Measurements from ENCODE around the gene PARD3B. TPM values are rescaled to one million over a fixed set of nuclear protein-coding genes. Genes with fewer than 3 reads are reported as not detected.

Gene PARD3B
- total RNA-seq, 1 donor from 2014 or later: 0.96 TPM

DNA sequence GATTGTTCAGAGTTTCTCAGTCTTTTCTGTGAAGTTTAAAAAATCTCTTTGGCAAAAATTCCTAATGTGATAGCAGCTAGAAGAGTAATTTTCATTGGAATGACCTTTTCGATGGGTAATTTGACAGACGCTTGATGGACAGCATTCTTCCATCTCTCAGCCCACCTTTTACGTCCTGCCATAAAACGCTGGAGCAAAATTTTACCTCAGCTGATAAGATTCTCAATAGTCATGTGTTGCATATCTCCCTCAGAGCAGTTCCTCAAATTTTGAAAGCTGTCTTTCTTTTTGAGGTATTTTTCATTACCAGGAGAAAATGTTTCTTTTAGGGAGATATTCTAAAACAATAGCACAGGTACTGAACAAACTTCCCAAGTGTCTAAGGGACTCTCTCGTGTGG, 441.4 kb downstream of the PARD3B start:
- intact Hi-C loops (cut with micrococcal nuclease): loop anchor here (1.0 kb wide), 1 partner anchor 13 kb away; no protein-coding TSS in a partner anchor

DNA sequence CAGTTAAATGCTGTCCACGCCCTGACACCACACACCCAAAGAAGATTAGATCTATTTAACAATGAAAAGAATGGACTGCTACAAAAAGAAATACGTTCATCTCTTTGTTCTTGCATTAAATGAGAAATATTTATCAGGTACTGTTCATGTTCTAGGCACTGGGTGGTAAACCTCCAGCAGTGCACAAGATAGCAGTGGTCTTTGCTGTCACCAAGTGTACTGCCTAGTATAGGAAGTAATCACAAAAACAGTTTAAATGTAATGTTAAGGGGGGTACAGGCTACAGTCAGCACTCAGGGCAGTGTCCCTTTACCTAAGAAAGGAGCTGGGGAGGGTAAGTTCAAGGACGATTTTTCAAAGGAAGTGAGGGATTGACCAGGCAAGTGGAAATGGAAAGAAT, 443.6 kb downstream of the PARD3B start:
- intact Hi-C loops (cut with micrococcal nuclease): no loop called here

DNA sequence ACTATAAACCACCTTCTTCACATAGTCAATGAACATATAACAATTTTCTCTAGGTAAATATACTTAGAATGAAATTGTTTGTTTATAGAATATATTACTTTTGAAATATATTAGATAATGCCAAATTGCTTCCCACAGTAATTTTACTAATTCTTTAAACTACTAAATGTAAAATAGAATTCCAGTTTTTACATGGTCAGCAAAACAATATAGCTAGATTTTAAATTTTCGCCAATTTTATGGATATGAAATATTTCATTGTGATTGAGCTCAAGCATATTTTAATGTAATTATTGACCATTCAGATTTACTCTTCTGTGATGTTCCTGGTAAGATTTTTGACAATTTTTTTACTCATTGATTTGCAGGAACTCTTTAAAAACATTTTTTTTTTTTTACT, 444.6 kb downstream of the PARD3B start:
- intact Hi-C loops (cut with micrococcal nuclease): no loop called here

DNA sequence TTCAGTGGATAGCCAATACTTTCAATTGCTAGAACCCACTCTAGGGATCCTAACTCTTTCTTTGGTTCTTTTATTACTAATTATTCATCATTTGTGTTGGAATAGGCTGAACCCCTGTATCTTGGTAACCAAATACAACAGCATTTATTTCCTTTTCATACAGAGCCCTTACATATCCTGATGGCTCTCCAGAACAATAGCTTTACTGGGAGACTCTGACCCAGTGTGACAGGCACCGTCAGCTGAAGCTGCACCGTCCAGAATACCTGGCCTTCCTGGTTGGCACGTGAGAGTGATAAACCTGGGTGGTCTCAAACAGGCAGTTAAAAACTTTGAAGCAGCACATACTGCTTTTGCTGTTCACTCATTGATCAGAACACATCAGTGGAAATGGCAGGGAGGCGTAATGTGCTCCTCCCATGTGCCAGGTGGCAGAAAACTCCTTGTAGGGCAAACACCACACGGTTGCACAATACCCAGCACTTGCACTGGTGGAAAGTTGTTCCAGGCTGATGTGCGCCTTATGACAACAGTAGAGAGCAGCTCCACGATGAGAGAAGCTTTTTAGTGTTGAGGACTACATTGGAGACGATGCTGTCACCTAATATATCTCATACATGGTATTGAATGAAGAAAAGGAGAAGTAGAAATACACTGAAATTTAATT, 456.2 kb downstream of the PARD3B start:
- intact Hi-C loops (cut with micrococcal nuclease): no loop called here

DNA sequence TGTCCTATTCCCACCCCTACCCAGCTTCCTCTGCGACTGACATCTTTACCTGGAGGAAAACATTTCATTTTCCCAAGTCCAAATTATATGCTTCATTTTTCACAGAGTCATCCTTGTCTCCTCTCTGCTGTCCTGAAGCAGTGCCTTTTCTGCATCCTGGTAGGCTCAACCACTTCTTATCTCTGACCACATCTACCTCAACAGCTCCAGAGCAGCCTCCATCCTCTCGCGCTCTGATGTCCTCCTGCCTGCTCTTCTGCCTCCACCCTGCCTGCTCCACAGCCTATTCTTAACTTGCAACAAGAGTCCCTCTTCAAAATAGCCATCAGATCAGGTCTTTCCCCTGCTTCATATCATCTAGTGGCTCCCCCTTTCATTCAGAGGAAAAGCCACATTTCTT, 457.1 kb downstream of the PARD3B start:
- intact Hi-C loops (cut with micrococcal nuclease): loop anchor here (2.0 kb wide), 1 partner anchor 20 kb away; no protein-coding TSS in a partner anchor

DNA sequence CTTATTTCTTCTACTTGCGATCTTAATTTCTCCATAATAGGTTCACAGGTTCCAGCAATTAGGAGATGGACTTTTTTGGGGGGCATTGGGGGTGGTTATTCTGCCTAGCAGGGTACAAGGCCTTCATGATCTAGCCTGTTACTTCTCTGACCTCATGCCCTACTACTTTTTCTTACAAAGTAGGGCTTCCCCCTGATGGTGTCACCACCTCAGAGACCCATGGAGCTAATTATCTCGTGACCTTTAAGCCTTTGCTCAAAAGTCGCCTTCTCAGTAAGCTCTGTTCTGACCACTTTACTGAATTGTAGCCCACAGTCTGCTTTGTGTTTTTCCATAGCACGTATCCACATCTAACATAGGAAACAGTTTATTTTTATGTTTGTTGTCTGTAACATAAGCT, 458.0 kb downstream of the PARD3B start:
- intact Hi-C loops (cut with micrococcal nuclease): loop anchor here (2.0 kb wide), 1 partner anchor 20 kb away; no protein-coding TSS in a partner anchor

DNA sequence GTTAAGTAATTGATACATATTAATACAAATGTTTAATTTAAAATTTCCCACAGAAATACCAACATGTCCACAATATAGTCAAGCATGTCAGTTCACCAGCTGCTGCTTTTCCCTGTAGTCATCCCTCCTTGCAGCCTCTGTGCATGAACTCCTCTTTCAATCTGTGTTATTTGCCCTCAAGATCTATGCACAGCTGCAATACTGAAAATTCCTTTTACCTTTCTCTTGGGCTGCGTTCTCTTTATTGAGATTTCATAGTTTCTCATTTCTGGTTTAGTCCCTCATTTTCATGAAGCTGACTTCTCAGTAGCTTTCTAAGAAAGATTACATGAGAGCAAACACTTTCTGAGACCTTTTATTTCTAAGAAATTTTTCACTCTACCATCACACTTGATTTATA, 464.9 kb downstream of the PARD3B start:
- intact Hi-C loops (cut with micrococcal nuclease): no loop called here

DNA sequence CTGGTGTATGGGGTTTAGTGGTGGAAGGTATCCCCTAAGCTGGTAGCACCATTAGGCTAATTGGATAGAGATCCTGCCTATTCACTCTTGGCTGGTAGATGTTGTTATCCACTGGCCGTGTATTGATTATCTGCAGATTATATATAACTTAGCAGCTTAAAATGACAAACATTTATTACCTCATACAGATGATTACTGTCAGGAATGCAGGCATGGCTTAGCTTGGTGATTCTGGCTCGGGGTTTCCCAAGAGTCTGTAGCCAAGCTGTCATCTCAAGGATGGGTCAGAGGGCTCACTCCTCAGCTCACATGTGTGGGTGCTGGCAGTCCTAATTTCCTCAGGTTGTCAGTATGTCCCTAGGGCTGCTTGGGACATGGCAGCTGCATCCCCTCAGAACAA, 465.8 kb downstream of the PARD3B start:
- intact Hi-C loops (cut with micrococcal nuclease): no loop called here

DNA sequence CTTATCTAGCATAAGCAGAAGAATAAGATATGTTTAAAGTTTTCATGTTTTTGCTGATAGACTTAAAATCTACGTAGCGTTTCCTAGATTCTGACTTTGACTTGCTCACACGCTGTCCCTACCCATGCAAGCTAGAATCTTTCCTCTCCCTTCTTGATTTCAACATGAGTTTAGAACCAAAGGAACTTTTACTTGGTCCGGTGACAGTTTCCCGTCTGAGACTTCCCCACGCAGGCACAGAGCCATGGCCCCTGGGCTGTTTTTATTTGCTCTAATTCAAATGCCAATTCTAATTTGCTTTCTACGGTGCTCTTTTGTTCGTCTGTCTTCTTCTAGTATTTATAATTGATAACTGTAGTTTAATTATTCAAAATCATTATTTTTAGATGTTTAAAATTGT, 467.7 kb downstream of the PARD3B start:
- intact Hi-C loops (cut with micrococcal nuclease): no loop called here

DNA sequence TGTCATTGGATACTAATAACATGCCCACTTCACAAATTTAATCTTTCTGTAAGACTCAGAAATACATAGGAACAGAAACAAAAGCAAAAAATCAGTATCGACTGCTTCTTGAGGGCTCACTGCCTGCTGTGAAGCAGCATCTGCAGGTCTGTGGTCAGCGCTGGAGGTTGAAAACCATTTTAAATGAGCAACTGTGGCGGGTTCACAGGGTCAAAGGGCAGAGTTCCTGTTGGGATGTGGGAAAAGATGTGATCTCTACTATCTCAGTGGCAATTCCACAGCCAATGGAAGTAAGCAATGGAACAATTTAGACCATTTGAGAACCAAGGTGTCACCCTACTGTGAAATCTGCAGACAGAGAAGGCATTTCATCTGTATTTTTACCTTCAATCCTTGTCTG, 468.3 kb downstream of the PARD3B start:
- intact Hi-C loops (cut with micrococcal nuclease): no loop called here

DNA sequence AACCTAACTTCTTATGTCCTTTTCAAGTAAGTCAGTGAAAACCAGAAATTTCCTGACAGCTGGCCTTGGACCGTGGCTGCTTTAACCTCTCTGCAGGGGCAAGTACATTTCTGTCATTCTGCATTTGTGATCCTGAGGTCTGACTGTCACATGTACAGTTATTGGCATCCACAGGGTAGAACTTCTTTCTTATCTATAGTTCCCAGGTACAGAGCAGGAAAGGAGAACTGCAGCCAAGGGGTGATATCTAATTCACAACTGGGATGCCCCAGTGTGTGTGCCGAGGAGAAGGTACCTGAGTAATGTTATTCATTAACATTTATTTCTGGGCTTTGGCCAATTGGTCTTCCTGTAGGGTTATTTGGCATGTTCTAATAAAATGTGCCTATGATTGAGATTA, 468.9 kb downstream of the PARD3B start:
- intact Hi-C loops (cut with micrococcal nuclease): no loop called here

DNA sequence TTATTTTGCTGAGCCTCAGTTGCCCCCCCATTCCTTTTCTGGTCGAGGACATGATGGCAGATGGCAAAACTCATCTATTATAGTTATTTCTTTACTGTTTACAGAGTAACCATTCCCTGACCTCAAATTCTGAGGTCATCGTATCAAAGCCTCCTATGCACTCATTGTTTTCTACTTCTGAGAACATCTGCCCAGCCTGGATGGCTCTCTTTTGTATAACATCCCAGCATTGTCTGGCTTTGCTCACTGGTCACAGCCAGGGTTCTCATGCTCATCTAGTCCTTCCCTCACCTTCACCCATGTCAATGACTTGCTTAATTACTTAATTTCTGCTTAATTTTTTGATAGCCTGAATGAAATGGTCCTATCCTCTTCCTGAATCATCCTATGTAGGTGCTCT, 472.1 kb downstream of the PARD3B start:
- intact Hi-C loops (cut with micrococcal nuclease): no loop called here

DNA sequence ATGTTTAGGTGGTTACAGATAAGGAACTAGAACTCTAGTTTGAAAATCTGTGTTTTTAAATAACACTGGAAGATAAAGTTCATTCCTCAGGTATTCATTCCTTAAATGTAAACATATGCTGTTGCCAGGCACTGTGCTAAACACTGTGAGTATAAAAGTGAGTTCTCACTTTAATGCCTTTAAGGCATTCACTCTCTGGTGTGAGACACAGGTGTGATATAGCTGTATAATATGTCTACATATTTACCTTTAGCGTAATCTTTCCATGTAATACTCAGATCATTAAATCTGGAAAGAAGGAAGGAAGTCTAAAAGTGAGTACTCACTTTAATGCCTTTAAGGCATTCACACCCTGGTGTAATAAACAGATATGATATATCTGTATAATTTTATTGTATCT, 472.6 kb downstream of the PARD3B start:
- intact Hi-C loops (cut with micrococcal nuclease): no loop called here

DNA sequence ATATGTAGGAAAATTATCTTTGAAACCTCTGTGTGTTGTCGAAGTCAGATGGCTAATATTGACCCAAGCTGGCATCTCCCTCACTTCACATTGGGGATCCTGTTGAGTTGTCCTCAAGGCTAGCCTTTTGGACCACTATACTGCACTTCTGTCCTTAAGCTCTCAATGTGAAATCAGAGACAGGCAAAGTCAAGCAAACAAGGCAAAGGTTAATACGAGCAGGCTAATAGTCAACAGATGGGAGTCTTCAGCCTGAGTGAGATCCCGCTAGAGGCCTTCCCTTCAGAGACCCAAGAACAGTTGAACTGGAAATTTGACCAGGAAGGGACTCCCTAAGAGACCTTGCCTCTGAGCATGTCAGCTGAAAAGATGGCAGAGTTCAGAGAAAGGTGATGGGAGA, 475.4 kb downstream of the PARD3B start:
- intact Hi-C loops (cut with micrococcal nuclease): no loop called here

DNA sequence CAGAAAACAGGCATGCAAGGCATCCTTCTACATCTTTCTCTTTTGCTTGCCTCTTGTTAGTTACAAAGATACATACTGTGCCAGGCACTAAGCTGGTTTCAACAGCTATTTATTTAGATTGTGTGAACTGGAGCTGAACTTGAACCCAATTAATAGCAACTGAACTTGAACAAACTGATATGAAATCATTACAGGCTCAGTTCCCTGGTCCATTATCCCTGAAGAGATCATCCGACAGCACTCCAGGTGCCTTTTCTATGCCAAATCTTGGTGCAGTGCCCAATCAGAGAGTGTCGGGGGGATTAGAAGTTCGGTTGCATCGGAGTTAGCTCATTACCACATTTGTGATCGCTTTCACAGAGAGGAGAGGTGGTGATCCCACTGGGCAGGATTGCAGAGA, 477.6 kb downstream of the PARD3B start:
- intact Hi-C loops (cut with micrococcal nuclease): no loop called here

DNA sequence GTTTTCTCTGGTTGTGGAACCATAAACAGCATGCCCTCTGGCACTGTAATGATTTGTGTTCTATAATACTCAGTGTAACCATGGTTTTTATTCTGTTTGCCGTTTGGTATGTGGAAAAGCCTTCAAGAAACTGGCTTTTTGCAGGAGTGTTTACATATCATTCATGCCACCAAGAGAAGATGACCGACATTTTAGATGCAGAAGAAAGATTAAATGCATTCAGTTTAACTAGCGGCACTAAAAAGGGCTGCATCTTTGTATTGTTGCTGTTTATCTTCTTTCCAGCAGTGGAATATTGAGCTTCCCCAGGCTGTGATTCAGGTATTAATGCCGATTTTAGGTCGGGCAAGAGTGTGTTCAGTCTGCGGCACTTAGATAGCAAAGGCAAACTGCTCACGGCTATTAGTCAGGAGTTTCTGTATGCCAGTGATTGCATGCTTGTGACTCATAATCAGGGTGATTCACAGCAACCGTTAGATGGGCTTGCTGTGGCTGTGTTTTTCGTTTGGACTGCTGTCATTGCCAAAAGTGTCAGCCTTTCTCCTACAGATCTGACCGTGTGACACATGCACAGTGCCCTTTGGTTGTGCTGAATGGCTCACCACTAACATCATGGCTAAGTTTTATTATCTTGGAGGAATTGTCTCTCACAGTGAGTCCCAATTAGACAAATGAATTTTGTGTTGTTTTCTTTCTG, 479.7 kb downstream of the PARD3B start:
- intact Hi-C loops (cut with micrococcal nuclease): no loop called here

DNA sequence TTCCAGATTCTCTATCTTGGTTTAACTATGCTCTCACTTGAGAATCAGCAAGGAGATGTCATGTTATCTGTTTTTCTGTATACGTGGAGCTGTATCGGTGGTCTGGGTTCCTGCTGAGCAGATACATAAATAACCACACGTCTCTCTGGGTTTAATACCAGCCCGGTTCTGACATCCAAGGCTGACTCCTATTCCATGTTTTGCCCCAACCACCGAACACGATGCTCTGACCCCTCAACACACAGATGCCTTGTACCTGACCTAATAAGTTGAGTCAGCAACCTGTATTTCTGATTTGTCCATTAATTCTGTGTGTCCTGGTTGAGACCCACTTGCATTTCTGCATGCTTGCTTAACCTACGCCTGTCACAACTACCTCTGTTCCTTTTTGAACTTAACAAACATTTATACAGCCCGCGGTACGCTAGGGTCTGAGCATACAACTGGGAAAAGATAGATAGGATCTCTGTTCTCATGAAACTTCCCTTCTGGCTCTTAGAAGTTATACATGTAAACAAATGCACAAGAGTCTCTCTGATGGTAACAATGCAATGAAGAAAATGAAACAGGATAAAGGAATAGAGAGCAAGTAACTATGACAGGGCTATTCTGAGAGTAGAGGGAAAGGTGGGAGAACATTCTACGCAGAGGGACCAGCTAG, 480.4 kb downstream of the PARD3B start:
- intact Hi-C loops (cut with micrococcal nuclease): no loop called here

DNA sequence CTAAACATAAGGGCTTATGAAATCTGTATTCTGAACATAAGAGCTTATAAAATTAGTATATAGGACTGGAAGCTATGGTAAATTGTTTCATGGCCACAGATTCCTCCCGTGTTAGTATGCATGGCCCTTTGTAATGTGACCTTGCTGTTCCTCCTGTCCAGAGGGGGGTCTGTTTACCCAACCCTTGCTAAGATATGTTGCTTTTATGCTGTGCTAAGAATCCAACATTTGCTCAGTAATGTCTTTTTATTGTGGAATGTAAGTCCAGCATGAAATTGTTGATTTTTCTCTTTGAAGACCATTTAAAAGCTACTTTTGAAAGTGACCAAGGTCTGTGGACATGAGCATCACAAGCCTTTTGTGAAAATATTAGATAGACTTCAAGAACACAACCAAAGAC, 485.4 kb downstream of the PARD3B start:
- intact Hi-C loops (cut with micrococcal nuclease): no loop called here

DNA sequence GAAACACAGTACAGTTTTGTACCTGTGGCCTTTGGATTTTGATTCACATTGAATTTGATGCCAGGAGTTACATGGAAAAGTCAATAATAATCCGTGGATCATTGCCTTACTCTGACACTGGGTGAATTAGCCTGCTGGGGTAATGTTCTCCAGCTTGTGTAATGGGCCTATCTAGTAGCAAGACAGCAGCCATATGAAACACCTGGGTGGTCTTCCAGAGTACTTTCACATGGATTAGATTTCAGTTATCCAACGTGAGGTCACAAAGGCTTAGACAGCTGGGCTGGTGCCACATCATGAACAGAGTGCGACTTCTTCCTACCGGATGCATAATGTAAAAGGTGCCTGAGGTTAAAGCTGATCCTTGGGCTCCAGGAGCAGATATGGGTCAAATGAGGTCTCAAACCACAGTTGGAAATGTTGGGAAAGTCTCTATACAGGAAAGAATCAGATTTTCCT, 486.8 kb downstream of the PARD3B start:
- intact Hi-C loops (cut with micrococcal nuclease): no loop called here

DNA sequence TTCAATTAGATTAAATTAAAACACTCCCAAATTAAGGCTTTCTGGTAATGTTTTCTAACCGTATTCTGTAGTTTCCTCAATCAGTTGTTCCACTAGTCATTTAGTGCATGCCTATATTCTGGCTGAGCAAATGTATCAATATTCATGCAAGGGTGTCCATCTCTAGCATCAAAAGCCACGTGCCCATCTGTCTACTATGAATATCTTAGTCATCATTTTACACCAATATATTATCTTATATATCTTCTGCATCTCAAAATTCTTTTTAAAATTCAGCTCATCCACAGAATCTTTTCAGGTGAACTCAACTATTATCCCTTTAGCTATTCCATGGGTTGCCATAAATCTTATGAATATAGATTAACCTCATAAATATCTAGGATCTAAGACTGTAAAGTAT, 488.2 kb downstream of the PARD3B start:
- intact Hi-C loops (cut with micrococcal nuclease): no loop called here

DNA sequence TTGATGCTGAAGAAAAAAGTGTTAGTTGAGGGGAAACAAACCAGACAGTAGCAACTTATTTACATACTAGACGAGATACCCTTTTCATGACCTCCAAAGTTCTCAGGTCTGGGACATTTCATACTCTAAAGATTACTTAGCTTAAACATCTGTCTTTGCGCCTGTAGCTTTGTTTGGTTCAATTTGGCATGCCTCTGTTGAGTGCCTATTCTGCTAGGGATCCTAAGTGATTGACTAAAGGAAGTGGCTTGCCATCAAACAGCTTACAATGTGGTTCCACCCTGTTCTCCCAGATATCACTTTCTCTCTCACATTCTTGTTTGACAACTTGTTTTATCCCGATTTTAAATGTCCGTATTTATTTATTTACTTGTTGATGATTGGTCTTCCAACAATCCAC, 488.8 kb downstream of the PARD3B start:
- intact Hi-C loops (cut with micrococcal nuclease): no loop called here

DNA sequence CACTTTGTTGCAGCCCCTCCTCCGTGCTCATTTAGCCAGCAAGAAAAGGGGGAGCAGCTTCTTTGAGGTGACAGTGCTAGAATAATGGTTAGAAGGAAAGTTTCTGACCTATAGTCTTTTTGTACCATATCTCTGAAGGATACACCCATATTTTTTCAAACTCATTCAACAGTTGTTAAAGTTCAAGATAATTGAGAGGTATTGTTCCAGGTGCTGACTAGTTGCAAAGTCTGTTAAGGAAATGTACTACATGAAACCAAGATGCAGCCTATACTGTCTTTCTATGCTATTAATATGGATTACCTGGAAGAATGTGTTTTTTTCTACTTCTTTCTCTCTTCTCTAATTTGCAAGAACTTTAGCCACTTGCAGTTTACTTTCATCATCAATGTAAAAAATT, 495.0 kb downstream of the PARD3B start:
- intact Hi-C loops (cut with micrococcal nuclease): no loop called here

All from T-helper 1 cell treated with Interleukin-12 subunit alpha and Interleukin-12 subunit beta and Interleukin-4 antibody, amounts not matched to agents 30 ng/mL and 1 ng/mL, for 36 hours (primary cell).